CD4-positive, alpha-beta memory T cell (primary cell): ENCODE results near the gene CCDC141. TPM values are rescaled to one million over a fixed set of nuclear protein-coding genes. Genes with fewer than 3 reads are reported as not detected.
"Not testable (repeated sequence)": the region's sequence is repeated elsewhere in the genome, so short reads cannot be mapped to it uniquely, and the experiment has no call there.

Experiments
- CTCF ChIA-PET: fragments of 350-600 bp; sonication (Branson Sonifier 250); formaldehyde crosslinking; loops from one replicate; lab custom pipeline; 2021; ENCODE audit warnings: inconsistent platforms; ENCODE audit not compliant: partially characterized antibody; lab: Charles Lee
- POLR2A ChIA-PET: fragments of 350-600 bp; sonication (Branson Sonifier 250); formaldehyde crosslinking; loops from one replicate; lab custom pipeline; 2021; ENCODE audit not compliant: partially characterized antibody; lab: Charles Lee
- DNase-seq, 5 donors: peaks; one replicate each; pipeline versions ENCODE4 v3.0.0 to v3.0.0-alpha.2; 2020 to 2022; ENCODE audit warnings: mixed read lengths in 1 of 5
- H3K27ac ChIP-seq: one replicate; pipeline ENCODE4 v1.7.0; 2013; ENCODE audit warnings: low read depth, low read length
- H3K27me3 ChIP-seq: 2 replicates; pipeline ENCODE4 v1.7.0; 2013; ENCODE audit warnings: mild to moderate bottlenecking, low read length, moderate library complexity; ENCODE audit not compliant: insufficient read depth
- H3K36me3 ChIP-seq: 2 replicates; pipeline ENCODE4 v1.7.0; 2013; ENCODE audit warnings: mild to moderate bottlenecking, low read length, moderate library complexity; ENCODE audit not compliant: insufficient read depth
- H3K4me1 ChIP-seq: 2 replicates; pipeline ENCODE4 v1.7.0; 2013; ENCODE audit warnings: mild to moderate bottlenecking, low read length, moderate library complexity; ENCODE audit not compliant: insufficient read depth
- H3K4me3 ChIP-seq, 2 donors: one replicate each; pipeline ENCODE4 v1.7.0; 2013; ENCODE audit warnings: low read length in 2 of 2, mild to moderate bottlenecking in 1 of 2
- H3K9me3 ChIP-seq, 2 donors: one replicate each; pipeline ENCODE4 v1.7.0; 2013; ENCODE audit warnings: low read length in 2 of 2, control low read depth in 1 of 2; ENCODE audit not compliant: control insufficient read depth in 1 of 2
- H3K27ac Mint-ChIP-seq, 7 donors: one replicate each; pipeline ENCODE4 v1.8.0; 2020 to 2021; ENCODE audit warnings: mixed read lengths in 7 of 7, mild to moderate bottlenecking in 6 of 7, inconsistent platforms in 3 of 7, moderate library complexity in 3 of 7
- H3K27me3 Mint-ChIP-seq, 2 donors: one replicate each; pipeline ENCODE4 v1.8.0; 2020 to 2021; ENCODE audit warnings: mixed read lengths in 2 of 2
- H3K36me3 Mint-ChIP-seq, 2 donors: one replicate each; pipeline ENCODE4 v1.8.0; 2020 to 2021; ENCODE audit warnings: mixed read lengths in 2 of 2, inconsistent platforms in 1 of 2, mild to moderate bottlenecking in 1 of 2
- H3K4me1 Mint-ChIP-seq, 4 donors: one replicate each; pipeline ENCODE4 v1.8.0; 2020 to 2021; ENCODE audit warnings: mixed read lengths in 4 of 4, mild to moderate bottlenecking in 1 of 4
- H3K4me3 Mint-ChIP-seq, 8 donors: one replicate each; pipeline ENCODE4 v1.8.0; 2020 to 2021; ENCODE audit warnings: mixed read lengths in 8 of 8, mild to moderate bottlenecking in 7 of 8, moderate library complexity in 6 of 8, inconsistent platforms in 3 of 8
- H3K9me3 Mint-ChIP-seq, 8 donors: one replicate each; pipeline ENCODE4 v1.8.0; 2020 to 2021; ENCODE audit warnings: mixed read lengths in 8 of 8, mild to moderate bottlenecking in 5 of 8, inconsistent platforms in 3 of 8, moderate library complexity in 1 of 8
- intact Hi-C: fragments of 100-400 bp; cut with micrococcal nuclease; formaldehyde crosslinking; loops from one replicate; pipeline ENCODE4 v1.15.1; 2023
- polyA plus RNA-seq, 2 donors: library from polyadenylated mRNA; unstranded; fragments of 300-500 nt; fragmentation: Illumina TruSeq; gene quantifications; one replicate each; pipeline ENCODE4 v1.2.3, GENCODE V29; 2021
- total RNA-seq, 2 experiments: library from RNA; stranded (reverse); gene quantifications; one replicate each; pipeline ENCODE4 v1.2.3, GENCODE V29; 2021

The CCDC141 gene
- total and polyA plus RNA-seq, 4 experiments from 2014 or later, result 0.73 to 8.2 (median 5.3) TPM

DNA sequence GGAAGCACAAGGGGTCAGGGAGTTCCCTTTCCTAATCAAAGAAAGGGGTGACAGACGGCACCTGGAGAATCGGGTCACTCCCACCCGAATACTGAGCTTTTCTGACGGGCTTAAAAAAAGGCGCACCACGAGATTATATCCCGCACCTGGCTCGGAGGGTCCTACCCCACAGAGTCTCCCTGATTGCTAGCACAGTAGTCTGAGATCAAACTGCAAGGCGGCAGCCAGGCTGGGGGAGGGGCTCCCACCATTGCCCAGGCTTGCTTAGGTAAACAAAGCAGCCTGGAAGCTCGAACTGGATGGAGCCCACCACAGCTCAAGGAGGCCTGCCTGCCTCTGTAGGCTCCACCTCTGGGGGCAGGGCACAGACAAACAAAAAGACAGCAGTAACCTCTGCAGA lies 67.3 kb downstream of the CCDC141 start:
- H3K4me3 ChIP-seq, H3K27ac ChIP-seq, H3K27me3 Mint-ChIP-seq, H3K9me3 Mint-ChIP-seq, H3K4me3 Mint-ChIP-seq, POLR2A ChIA-PET, H3K27ac Mint-ChIP-seq, H3K9me3 ChIP-seq, H3K36me3 Mint-ChIP-seq, H3K4me1 ChIP-seq, intact Hi-C loops, H3K36me3 ChIP-seq, H3K4me1 Mint-ChIP-seq, H3K27me3 ChIP-seq, DNase-seq, CTCF ChIA-PET: not testable (repeated sequence)

GRCh38 chr2:178980815-178981214 lies 69.1 kb downstream of the CCDC141 start:
- no peak for DNase-seq
- H3K27me3 ChIP-seq, result no peaks in the 10 kb centered on the region
- H3K9me3 ChIP-seq, result no peaks in the 10 kb centered on the region
- peaks cover 0 to 5% (median 0%) of the 10 kb centered on the region in 8 donors for H3K9me3 Mint-ChIP-seq
- no peaks in the 10 kb centered on the region for H3K4me1 Mint-ChIP-seq
- ChIA-PET CTCF (no interaction called here), POLR2A (no interaction called here)
- no peak overlapping the region for H3K27ac Mint-ChIP-seq
- no peak overlapping the region for H3K4me3 Mint-ChIP-seq
- intact Hi-C loops, result no loop called here
- no peak overlapping the region for H3K4me3 ChIP-seq
- no peaks in the 10 kb centered on the region for H3K27me3 Mint-ChIP-seq
- no peaks in the 10 kb centered on the region for H3K36me3 ChIP-seq
- H3K36me3 Mint-ChIP-seq, result peaks cover 0 to 3% of the 10 kb centered on the region in 2 donors
- no peaks in the 10 kb centered on the region for H3K4me1 ChIP-seq
- no peak overlapping the region for H3K27ac ChIP-seq

- no peak overlapping the region for H3K27ac Mint-ChIP-seq
- H3K9me3 Mint-ChIP-seq, result peaks cover 0 to 5% (median 0%) of the 10 kb centered on the region in 8 donors
- intact Hi-C loops, result no loop called here
- Histone ChIP-seq H3K4me1 (no peaks in the 10 kb centered on the region), H3K36me3 (no peaks in the 10 kb centered on the region), H3K9me3 (no peaks in the 10 kb centered on the region), H3K27ac (no peak overlapping the region), H3K4me3 (no peak overlapping the region), H3K27me3 (no peaks in the 10 kb centered on the region)
- H3K27me3 Mint-ChIP-seq, result no peaks in the 10 kb centered on the region
- ChIA-PET POLR2A (no interaction called here), CTCF (no interaction called here)
- no peaks in the 10 kb centered on the region for H3K4me1 Mint-ChIP-seq
- DNase-seq, result no peak
- H3K4me3 Mint-ChIP-seq, result no peak overlapping the region
- H3K36me3 Mint-ChIP-seq, result peaks cover 0 to 3% of the 10 kb centered on the region in 2 donors
These were observed 71.3 kb downstream of the CCDC141 start for GRCh38 chr2:178978667-178979066.

- no peak overlapping the region for H3K27ac ChIP-seq
- H3K9me3 ChIP-seq, result no peaks in the 10 kb centered on the region
- Mint-ChIP-seq H3K9me3 (peaks cover 0 to 2% (median 0%) of the 10 kb centered on the region in 8 donors), H3K36me3 (no peaks in the 10 kb centered on the region), H3K27ac (no peak overlapping the region), H3K4me3 (no peak overlapping the region), H3K4me1 (no peaks in the 10 kb centered on the region), H3K27me3 (no peaks in the 10 kb centered on the region)
- no peak for DNase-seq
- intact Hi-C loops, result no loop called here
- ChIA-PET CTCF (no interaction called here), POLR2A (no interaction called here)
- no peaks in the 10 kb centered on the region for H3K27me3 ChIP-seq
- no peaks in the 10 kb centered on the region for H3K36me3 ChIP-seq
- no peak overlapping the region for H3K4me3 ChIP-seq
- no peaks in the 10 kb centered on the region for H3K4me1 ChIP-seq
These were observed 73.6 kb downstream of the CCDC141 start for GRCh38 chr2:178976351-178976750.

DNA sequence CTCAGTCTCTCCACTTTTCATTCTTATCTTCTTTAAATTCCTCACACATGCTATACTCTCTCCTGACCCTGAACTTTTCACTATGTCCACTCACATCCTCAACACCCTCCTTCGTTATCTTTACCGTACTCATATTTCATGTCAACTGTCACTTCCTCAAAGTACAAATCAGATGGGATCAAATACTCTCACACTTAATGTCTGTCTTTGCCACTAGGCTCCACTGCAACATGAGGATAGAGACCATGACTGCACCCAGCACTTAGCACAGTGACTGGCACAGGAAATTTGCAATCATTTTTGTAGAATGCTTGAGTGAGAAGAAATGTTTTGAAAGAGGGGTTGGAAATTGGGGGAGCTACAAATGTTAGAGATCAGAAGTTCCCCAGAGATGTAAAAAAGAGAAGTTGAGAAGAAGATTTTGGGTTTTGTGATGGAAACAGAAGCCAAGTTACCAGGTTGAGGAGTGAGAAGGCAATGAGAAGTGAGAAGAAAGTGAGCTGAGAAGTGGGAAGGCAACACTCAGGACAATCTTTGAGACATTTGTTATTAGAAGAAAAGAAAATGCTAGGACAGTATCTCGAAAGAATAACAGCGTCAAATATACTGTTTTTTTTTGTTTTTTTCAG lies 87.0 kb downstream of the CCDC141 start:
- Mint-ChIP-seq H3K9me3 (no peaks in the 10 kb centered on the region), H3K27me3 (no peaks in the 10 kb centered on the region), H3K4me1 (no peaks in the 10 kb centered on the region), H3K27ac (no peak overlapping the region), H3K36me3 (peaks cover 0 to 3% of the 10 kb centered on the region in 2 donors), H3K4me3 (no peak overlapping the region)
- intact Hi-C loops, result loop anchor here (2.0 kb wide), 1 partner anchor 166 kb away; no protein-coding TSS in a partner anchor
- Histone ChIP-seq H3K4me1 (no peaks in the 10 kb centered on the region), H3K36me3 (no peaks in the 10 kb centered on the region), H3K9me3 (no peaks in the 10 kb centered on the region), H3K27ac (no peak overlapping the region), H3K4me3 (no peak overlapping the region), H3K27me3 (no peaks in the 10 kb centered on the region)
- ChIA-PET CTCF (interaction anchor here (1.4 kb wide), 1 partner anchor 167 kb away, joined by 5 read pairs; no protein-coding TSS in a partner anchor), POLR2A (no interaction called here)
- DNase-seq, result no peak

DNA sequence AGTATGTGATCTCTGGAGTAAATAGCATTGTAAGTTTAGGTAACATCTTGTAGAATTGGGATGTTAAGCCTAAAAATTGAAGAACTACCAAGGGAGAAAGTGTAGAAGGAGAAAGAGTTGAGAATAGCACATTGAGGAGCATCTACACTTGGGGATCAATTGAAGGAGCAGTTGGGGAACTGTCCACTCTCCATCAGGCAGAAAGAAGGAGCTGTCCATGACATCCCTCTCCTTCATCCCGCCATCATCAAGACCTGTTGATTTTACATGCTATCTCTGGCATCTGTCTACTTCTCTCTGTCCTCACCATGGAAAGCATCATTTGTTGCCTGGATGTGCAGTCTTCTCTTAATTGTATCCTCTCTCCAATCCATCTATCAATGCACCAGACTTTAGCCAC lies 87.8 kb downstream of the CCDC141 start:
- POLR2A ChIA-PET, result no interaction called here
- H3K36me3 Mint-ChIP-seq, result peaks cover 0 to 5% of the 10 kb centered on the region in 2 donors
- no peak overlapping the region for H3K4me3 ChIP-seq
- H3K27me3 Mint-ChIP-seq, result no peaks in the 10 kb centered on the region
- no peaks in the 10 kb centered on the region for H3K4me1 ChIP-seq
- intact Hi-C loops, result loop anchor here (2.0 kb wide), 1 partner anchor 167 kb away; no protein-coding TSS in a partner anchor
- no peaks in the 10 kb centered on the region for H3K9me3 ChIP-seq
- no peak overlapping the region for H3K27ac ChIP-seq
- H3K27me3 ChIP-seq, result no peaks in the 10 kb centered on the region
- no peak overlapping the region for H3K27ac Mint-ChIP-seq
- H3K4me1 Mint-ChIP-seq, result no peaks in the 10 kb centered on the region
- H3K9me3 Mint-ChIP-seq, result no peaks in the 10 kb centered on the region
- CTCF ChIA-PET, result no interaction called here
- no peak overlapping the region for H3K4me3 Mint-ChIP-seq
- DNase-seq, result no peak
- no peaks in the 10 kb centered on the region for H3K36me3 ChIP-seq

GRCh38 chr2:178954049-178954448 lies 95.9 kb downstream of the CCDC141 start:
- Histone ChIP-seq H3K9me3 (no peaks in the 10 kb centered on the region), H3K36me3 (no peaks in the 10 kb centered on the region), H3K27ac (no peak overlapping the region), H3K27me3 (no peaks in the 10 kb centered on the region), H3K4me1 (no peaks in the 10 kb centered on the region), H3K4me3 (no peak overlapping the region)
- CTCF ChIA-PET, result no interaction called here
- Mint-ChIP-seq H3K4me1 (peaks cover 0 to 2% (median 0%) of the 10 kb centered on the region in 4 donors), H3K27ac (no peak overlapping the region), H3K36me3 (peaks cover 0 to 5% of the 10 kb centered on the region in 2 donors), H3K9me3 (no peaks in the 10 kb centered on the region), H3K4me3 (no peak overlapping the region), H3K27me3 (no peaks in the 10 kb centered on the region)
- intact Hi-C loops, result no loop called here
- POLR2A ChIA-PET, result no interaction called here
- no peak for DNase-seq
